Measurements from ENCODE around the gene EBF3.

DNA sequence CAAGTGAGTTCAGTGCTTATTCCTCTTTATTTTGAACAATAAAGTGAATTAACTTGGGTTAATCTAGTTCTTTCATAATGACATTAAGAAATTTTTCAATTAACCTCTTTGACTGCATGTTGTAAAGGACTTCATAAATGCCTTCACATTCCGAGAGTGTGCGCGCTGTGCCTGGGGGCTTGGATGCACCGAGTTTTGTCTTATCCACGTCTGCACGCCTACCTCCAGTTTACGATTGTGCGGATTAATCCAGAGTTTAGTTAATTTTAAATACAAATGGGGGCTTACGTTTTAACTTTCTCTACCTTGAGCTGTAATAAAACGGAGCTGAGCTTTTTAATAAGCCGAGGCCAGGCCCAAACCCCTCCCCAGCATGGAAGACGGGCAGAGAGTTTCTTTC lies 120.4 kb downstream of the EBF3 start:
- TF ChIP-seq, protein P1, sequence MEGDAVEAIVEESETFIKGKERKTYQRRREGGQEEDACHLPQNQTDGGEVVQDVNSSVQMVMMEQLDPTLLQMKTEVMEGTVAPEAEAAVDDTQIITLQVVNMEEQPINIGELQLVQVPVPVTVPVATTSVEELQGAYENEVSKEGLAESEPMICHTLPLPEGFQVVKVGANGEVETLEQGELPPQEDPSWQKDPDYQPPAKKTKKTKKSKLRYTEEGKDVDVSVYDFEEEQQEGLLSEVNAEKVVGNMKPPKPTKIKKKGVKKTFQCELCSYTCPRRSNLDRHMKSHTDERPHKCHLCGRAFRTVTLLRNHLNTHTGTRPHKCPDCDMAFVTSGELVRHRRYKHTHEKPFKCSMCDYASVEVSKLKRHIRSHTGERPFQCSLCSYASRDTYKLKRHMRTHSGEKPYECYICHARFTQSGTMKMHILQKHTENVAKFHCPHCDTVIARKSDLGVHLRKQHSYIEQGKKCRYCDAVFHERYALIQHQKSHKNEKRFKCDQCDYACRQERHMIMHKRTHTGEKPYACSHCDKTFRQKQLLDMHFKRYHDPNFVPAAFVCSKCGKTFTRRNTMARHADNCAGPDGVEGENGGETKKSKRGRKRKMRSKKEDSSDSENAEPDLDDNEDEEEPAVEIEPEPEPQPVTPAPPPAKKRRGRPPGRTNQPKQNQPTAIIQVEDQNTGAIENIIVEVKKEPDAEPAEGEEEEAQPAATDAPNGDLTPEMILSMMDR (IDR thresholded peaks at IDR 0.05), result no peak
- TF ChIP-seq POLR2AphosphoS5 (IDR thresholded peaks at IDR 0.05; ENCODE audit: low read depth, low read length), result no peak
- no peak for TF ChIP-seq TCF7L2 (IDR thresholded peaks at IDR 0.05; ENCODE audit: low read depth, low read length)
- TF ChIP-seq, protein P2, sequence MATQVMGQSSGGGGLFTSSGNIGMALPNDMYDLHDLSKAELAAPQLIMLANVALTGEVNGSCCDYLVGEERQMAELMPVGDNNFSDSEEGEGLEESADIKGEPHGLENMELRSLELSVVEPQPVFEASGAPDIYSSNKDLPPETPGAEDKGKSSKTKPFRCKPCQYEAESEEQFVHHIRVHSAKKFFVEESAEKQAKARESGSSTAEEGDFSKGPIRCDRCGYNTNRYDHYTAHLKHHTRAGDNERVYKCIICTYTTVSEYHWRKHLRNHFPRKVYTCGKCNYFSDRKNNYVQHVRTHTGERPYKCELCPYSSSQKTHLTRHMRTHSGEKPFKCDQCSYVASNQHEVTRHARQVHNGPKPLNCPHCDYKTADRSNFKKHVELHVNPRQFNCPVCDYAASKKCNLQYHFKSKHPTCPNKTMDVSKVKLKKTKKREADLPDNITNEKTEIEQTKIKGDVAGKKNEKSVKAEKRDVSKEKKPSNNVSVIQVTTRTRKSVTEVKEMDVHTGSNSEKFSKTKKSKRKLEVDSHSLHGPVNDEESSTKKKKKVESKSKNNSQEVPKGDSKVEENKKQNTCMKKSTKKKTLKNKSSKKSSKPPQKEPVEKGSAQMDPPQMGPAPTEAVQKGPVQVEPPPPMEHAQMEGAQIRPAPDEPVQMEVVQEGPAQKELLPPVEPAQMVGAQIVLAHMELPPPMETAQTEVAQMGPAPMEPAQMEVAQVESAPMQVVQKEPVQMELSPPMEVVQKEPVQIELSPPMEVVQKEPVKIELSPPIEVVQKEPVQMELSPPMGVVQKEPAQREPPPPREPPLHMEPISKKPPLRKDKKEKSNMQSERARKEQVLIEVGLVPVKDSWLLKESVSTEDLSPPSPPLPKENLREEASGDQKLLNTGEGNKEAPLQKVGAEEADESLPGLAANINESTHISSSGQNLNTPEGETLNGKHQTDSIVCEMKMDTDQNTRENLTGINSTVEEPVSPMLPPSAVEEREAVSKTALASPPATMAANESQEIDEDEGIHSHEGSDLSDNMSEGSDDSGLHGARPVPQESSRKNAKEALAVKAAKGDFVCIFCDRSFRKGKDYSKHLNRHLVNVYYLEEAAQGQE (IDR thresholded peaks at IDR 0.05; ENCODE audit: insufficient read depth in 1 of 2, low read depth in 2 of 2, low read length in 1 of 2), result no peak
